Adipose tissue (tissue), 3 donors: ENCODE data around the gene KRAS. TPM values are rescaled to one million over a fixed set of nuclear protein-coding genes. Genes with fewer than 3 reads are reported as not detected.

Experiments
- H3K27ac ChIP-seq: one replicate; pipeline ENCODE4 v1.5.1; 2013; ENCODE audit warnings: low read depth, low read length
- WGBS, 3 donors: extraction: QIAGEN DNeasy Blood & Tissue Kit; methylation state at CpG; one replicate each; pipeline ENCODE4 v1.1.7; 2013; 5-methylcytosine and 5-hydroxymethylcytosine counted together
- polyA plus RNA-seq, 3 donors: library from polyadenylated mRNA; stranded (reverse); fragments of 200-250 nt; gene quantifications; one replicate each; pipeline ENCODE4 v1.2.3, GENCODE V29; 2013
- donor health status: healthy with polysubstance abuse.
- donor health status: Bipolar disorder and iron deficiency.
- donor health status: healthy.

KRAS gene
- polyA plus RNA-seq, 3 donors = 5.0 to 9.7 (median 8.1) TPM

DNA sequence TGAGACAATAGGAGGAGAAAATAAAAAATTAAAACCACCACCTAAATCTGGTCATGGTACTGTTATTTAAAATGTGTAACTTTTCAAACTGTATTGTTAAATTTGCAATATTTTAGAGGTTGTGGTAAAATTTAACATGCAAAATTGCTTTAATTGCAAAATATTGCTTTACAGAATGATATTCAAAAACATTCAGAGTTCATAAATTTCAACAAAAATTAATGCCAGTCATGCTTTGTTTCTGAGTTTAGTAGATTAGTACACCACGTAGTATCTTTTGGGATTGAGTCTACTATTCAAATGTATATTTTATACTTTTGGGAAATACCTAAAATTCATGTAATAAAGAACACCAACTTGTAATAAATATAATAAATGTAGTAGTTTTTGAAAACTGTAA is 37.4 kb downstream of the KRAS start:
- no peak overlapping the region for H3K27ac ChIP-seq

DNA sequence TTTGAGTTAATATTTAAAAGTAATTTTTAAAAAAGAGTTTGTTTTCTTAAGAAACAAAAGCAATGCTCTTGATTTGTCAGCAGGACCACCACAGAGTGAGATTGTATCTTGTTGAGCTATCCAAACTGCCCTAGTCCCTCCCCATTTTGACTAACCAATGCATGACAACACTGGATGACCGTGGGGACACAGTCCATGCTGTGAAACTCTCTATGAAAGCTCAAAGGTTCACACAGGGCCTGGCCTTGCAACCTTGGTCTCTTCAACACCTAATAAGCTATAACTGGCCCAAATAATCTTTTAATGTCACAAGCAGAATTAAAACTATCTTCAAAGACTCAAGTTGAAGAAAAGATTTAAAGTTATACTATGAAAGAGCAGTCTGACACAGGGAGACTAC is 42.2 kb downstream of the KRAS start:
- H3K27ac ChIP-seq = no peak overlapping the region
- WGBS, 3 donors = 84 to 97% (median 87%) methylated on average over 1 of the region's 1 CpG

More for the DNA sequence above, 37.4 kb downstream of the KRAS start:
- WGBS, 3 donors = 95 to 100% (median 98%) methylated on average over 1 of the region's 1 CpG

GRCh38 chr12:25207846-25208245 is 42.9 kb downstream of the KRAS start:
- 63 to 77% (median 65%) methylated on average over 1 of the region's 1 CpG for WGBS, 3 donors
- no peak overlapping the region for H3K27ac ChIP-seq

GRCh38 chr12:25207411-25207810 is 43.3 kb downstream of the KRAS start:
- no peak overlapping the region for H3K27ac ChIP-seq
- WGBS, 3 donors = 99 to 100% (median 99%) methylated on average over 6 of the region's 6 CpGs

GRCh38 chr12:25202137-25202536 is 48.6 kb downstream of the KRAS start:
- WGBS, 3 donors = 88 to 97% (median 90%) methylated on average over 2 of the region's 2 CpGs
- H3K27ac ChIP-seq = no peak overlapping the region

- H3K27ac ChIP-seq = no peak overlapping the region
- WGBS, 3 donors = 93 to 97% (median 96%) methylated on average over 1 of the region's 1 CpG
Observed at GRCh38 chr12:25200703-25201102, 50.0 kb downstream of the KRAS start.

DNA sequence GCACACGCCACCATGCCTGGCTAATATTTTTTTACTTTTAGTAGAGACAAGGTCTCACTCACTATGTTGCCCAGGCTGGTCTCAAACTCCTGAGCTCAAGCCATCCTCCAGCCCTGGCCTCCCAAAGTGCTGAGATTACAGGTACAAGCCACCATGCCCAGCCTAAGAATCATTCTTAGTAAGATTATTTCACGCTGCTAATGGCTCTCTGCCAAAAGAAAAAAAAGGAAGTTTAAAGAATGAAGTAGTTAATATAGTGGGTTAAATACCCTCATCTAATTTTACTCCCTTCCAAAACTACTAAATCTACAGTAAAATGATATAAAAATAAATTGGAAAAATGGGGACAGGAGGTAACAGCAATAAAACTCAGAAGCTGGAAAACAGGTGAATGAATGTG is 53.1 kb downstream of the KRAS start:
- no peak overlapping the region for H3K27ac ChIP-seq
- WGBS, 3 donors = 61 to 69% (median 67%) methylated on average over 2 of the region's 2 CpGs

- peak within 1 kb of the TSS; percentile 93 for H3K27ac ChIP-seq
- WGBS, 3 donors = 0 to 1% (median 1%) methylated on average over 54 of the region's 54 CpGs
Observed at GRCh38 chr12:25195056-25195971, 55.4 kb downstream of the KRAS start, which contains the start of the genes DNAI7 and ETFRF1. Gene DNAI7 (minus strand): TSS chr12:25195160. CDS start chr12:25195078, 82 bp downstream. Gene ETFRF1 (plus strand): TSS chr12:25195237. CDS start chr12:25203957, 8,720 bp downstream.

DNA sequence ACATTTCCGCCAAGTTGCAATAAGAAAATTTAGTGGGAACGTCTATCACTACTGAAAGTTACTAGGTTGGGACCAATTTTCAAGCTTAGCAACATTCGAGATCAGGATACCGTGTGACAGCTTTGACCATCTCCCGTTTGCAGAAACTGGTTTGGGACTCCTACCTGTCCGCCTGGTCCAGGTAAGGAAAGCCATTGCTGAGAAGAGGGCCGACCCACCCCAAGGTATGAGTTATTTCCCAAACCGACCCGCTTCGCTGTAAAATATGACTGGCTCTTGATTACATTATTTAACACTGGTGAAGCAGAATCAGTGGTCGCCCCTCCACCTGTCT is 56.0 kb downstream of the KRAS start:
- no peak overlapping the region for H3K27ac ChIP-seq
- 6 to 9% (median 9%) methylated on average over 11 of the region's 11 CpGs for WGBS, 3 donors

DNA sequence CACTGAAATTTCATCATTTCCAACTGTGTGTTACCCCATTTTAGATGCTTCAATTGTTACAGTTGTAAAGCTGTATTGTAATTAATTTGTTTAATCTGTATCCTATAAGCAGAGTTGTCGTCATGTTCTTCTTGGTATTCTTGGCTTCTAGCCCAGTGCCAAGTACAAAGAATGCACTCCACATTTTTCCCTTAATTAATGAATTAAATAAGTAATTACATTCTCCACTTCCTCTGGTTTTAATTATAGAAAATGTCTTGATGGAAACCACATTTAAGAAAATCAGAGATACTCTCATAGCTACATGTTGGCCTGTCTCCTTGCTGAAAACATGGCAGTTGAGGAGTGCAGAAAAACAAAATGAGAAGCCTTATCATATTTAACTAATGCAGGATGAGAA is 56.5 kb downstream of the KRAS start:
- H3K27ac ChIP-seq = no peak overlapping the region

GRCh38 chr12:25190793-25191192 is 59.9 kb downstream of the KRAS start:
- WGBS, 3 donors = 89 to 97% (median 96%) methylated on average over 6 of the region's 6 CpGs
- no peak overlapping the region for H3K27ac ChIP-seq

More for the DNA sequence above, 56.5 kb downstream of the KRAS start:
- 23 to 65% (median 45%) methylated on average over 1 of the region's 1 CpG for WGBS, 3 donors

GRCh38 chr12:25189656-25190055 is 61.1 kb downstream of the KRAS start:
- H3K27ac ChIP-seq = no peak overlapping the region

GRCh38 chr12:25187781-25188180 is 62.9 kb downstream of the KRAS start:
- WGBS, 3 donors = 88 to 95% (median 90%) methylated on average over 2 of the region's 2 CpGs
- no peak overlapping the region for H3K27ac ChIP-seq

DNA sequence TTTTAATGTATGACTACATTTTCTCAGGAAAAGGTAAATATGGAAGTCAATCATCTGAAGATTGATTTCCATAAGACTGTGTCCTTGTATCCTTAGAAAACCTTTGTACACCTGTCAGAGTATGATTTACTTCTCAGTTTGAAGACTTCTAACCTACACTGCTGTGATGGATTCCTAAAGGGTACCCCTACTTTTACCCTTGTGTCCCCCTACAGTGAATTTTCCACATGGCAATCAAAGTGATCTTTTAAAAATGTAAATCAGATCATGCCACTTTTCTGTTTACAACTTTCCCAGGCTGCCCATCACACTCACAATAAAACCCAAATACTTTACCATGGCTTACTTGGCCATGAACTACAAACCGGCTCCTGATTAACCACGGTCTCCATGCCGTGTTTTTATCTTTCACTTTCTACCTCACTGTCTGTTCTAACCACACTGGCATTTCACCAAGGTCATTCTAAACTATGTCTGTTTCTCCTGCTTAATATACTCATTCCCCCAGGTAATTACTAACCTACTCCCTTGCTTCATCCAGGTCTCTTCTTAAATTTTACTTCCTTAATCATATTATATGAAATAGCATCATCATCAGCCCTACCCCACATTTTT is 63.8 kb downstream of the KRAS start:
- WGBS, 3 donors = 16 to 80% (median 77%) methylated on average over 3 of the region's 3 CpGs

GRCh38 chr12:25186038-25186787 is 64.5 kb downstream of the KRAS start:
- 64 to 92% (median 88%) methylated on average over 4 of the region's 4 CpGs for WGBS, 3 donors
- H3K27ac ChIP-seq = no peak overlapping the region

More for the DNA sequence above, 63.8 kb downstream of the KRAS start:
- H3K27ac ChIP-seq = no peak overlapping the region

GRCh38 chr12:25184132-25184531 is 66.6 kb downstream of the KRAS start:
- H3K27ac ChIP-seq = no peak overlapping the region
- WGBS, 3 donors = 44 to 92% (median 67%) methylated on average over 2 of the region's 2 CpGs

GRCh38 chr12:25182765-25183164 is 68.0 kb downstream of the KRAS start:
- WGBS, 3 donors = 75 to 78% (median 76%) methylated on average over 3 of the region's 3 CpGs
- no peak overlapping the region for H3K27ac ChIP-seq

DNA sequence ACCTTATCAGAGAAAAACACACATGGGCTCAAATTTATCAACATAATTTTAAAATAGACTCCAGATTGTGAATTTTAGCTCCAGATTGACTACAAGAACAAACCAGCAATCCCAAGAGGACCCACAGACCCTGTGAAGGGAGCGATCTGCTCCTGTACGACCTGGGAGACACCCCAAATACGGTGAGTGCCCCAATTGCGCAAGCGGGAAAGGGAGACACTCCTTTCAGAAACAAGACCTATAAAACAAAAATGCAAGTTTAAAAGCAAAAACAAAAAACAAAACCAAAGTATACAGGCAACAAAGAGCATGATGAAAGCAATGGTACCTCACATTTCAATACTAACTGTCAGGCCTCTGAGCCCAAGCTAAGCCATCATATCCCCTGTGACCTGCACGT is 87.9 kb downstream of the KRAS start:
- 89 to 98% (median 92%) methylated on average over 6 of the region's 6 CpGs for WGBS, 3 donors
- H3K27ac ChIP-seq = no peak overlapping the region

GRCh38 chr12:25156061-25156460 is 94.7 kb downstream of the KRAS start:
- 82 to 91% (median 90%) methylated on average over 4 of the region's 4 CpGs for WGBS, 3 donors
- no peak overlapping the region for H3K27ac ChIP-seq
